Measurements from ENCODE around the gene HMX2. TPM values are rescaled to one million over a fixed set of nuclear protein-coding genes. Genes with fewer than 3 reads are reported as not detected.

The HMX2 gene
- total RNA-seq, 6 experiments from 2014 or later = not detected

DNA sequence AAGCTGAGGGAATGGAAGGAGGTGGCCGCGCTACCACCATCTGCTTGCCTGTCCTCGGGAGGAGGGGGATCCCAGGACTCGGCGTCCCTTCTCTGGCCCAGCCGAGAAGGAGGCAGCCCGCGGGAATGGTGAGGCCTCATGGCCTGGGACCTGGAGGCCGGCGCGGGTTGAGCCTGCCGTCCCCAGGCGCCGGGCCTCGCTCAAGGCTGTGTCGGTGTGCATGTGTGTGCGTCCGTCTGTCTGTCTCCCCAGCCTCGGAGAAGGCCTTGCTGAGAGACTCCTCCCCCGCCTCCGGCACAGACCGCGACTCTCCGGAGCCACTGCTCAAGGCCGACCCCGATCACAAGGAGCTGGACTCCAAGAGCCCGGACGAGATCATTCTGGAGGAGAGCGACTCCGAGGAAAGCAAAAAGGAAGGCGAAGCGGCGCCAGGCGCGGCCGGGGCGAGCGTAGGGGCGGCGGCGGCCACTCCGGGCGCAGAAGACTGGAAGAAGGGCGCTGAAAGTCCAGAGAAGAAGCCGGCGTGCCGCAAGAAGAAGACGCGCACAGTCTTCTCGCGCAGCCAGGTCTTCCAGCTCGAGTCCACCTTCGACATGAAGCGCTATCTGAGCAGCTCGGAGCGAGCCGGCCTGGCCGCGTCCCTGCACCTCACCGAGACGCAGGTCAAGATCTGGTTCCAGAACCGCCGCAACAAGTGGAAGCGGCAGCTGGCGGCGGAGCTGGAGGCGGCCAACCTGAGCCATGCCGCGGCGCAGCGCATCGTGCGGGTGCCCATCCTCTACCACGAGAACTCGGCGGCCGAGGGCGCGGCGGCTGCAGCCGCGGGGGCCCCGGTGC, 10.9 kb upstream of the HMX2 start:
- H3K27me3 ChIP-seq = peaks cover 29 to 78% of the 10 kb centered on the region in 2 donors
- H3K27ac ChIP-seq = no peak overlapping the region
- 0% methylated on average over 7 of the region's 83 CpGs for WGBS (ENCODE audit: insufficient coverage, low coverage, low lambda C conversion rate, missing lambda C conversion rate)
- H3K4me1 ChIP-seq = peaks cover 0 to 54% (median 12%) of the 10 kb centered on the region in 4 donors
- H3K9me3 ChIP-seq = no peaks in the 10 kb centered on the region
- intact Hi-C loops (cut with DNase I) = loop anchor here in 1 of 2 donors (10.0 kb wide), 2 partner anchors 248 to 418 kb away; no protein-coding TSS in a partner anchor
- H3K36me3 ChIP-seq = no peaks in the 10 kb centered on the region
- peak in 2 of 4 donors; percentile 4 to 19 for ATAC-seq
- DNase-seq = peak in 1 of 3 donors; percentile 52
- TF ChIP-seq POLR2A (IDR thresholded peaks at IDR 0.05) = no peak
- TF ChIP-seq, protein P1, sequence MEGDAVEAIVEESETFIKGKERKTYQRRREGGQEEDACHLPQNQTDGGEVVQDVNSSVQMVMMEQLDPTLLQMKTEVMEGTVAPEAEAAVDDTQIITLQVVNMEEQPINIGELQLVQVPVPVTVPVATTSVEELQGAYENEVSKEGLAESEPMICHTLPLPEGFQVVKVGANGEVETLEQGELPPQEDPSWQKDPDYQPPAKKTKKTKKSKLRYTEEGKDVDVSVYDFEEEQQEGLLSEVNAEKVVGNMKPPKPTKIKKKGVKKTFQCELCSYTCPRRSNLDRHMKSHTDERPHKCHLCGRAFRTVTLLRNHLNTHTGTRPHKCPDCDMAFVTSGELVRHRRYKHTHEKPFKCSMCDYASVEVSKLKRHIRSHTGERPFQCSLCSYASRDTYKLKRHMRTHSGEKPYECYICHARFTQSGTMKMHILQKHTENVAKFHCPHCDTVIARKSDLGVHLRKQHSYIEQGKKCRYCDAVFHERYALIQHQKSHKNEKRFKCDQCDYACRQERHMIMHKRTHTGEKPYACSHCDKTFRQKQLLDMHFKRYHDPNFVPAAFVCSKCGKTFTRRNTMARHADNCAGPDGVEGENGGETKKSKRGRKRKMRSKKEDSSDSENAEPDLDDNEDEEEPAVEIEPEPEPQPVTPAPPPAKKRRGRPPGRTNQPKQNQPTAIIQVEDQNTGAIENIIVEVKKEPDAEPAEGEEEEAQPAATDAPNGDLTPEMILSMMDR (IDR thresholded peaks at IDR 0.05) = no peak
- H3K4me3 ChIP-seq = no peak overlapping the region

DNA sequence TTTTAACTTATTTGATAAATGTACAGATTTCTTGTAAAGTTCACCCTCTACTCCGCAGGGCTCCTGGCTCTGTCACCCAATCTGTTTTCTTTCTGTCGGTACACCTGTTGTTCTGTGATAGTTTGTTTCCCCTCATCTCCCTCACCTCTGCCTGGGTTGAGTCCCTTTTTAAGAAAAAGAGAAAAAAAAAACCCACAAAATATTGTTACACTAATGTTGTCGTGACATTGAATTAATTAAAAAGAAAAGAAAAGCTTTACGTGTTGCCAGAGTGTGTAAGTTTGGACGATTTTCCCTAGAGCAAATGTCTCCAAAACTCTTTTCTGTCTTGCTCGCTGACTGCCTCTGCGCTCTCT, 8.8 kb upstream of the HMX2 start:
- no peak for TF ChIP-seq POLR2A (IDR thresholded peaks at IDR 0.05)
- TF ChIP-seq, protein P1 (IDR thresholded peaks at IDR 0.05) = no peak
- WGBS (ENCODE audit: insufficient coverage, low coverage, low lambda C conversion rate, missing lambda C conversion rate) = 7% methylated on average over 7 of the region's 7 CpGs
- H3K36me3 ChIP-seq = no peaks in the 10 kb centered on the region
- H3K4me1 ChIP-seq = peaks cover 0 to 53% (median 12%) of the 10 kb centered on the region in 4 donors
- H3K9me3 ChIP-seq = no peaks in the 10 kb centered on the region
- H3K27me3 ChIP-seq = peaks cover 35 to 85% of the 10 kb centered on the region in 2 donors
- ATAC-seq (no peak), DNase-seq (no peak)
- peak overlapping the region in 1 of 3 donors; percentile 35 for H3K4me3 ChIP-seq
- intact Hi-C loops (cut with DNase I) = loop anchor here in 1 of 2 donors (10.0 kb wide), 2 partner anchors 246 to 416 kb away; no protein-coding TSS in a partner anchor
- H3K27ac ChIP-seq = no peak overlapping the region

DNA sequence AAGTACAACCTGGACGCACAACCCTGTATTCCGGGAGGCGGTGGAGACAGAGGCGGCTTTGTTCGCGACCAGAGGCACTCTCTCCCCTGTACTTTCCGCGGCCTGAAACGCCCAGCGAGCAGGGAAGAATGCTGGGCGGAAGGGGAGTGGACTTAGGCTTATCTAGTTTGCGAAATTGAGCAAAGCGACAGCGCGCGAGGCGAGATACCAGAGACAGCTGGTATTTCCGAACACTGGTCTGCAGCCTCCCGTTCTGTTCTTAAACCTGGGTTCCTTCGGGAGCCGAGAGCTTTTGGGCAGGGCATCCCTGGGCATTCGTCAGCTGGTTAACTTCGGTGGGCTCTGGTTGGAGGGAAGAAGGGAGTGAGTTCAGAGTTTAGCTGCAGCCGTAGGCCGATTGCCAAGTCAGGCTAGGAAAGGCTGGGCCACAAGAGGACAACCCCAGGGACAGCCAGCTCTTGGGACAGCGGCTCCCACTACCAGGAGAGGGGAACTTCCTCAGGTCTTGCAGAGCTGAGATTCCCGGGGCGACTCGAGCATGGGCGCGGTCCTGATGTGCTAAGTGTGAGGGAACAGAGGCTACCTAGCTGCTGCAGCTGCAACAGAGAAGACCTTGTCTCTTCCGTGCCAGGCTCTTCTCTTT, 8.3 kb upstream of the HMX2 start:
- peaks cover 0 to 53% (median 12%) of the 10 kb centered on the region in 4 donors for H3K4me1 ChIP-seq
- WGBS (ENCODE audit: insufficient coverage, low coverage, low lambda C conversion rate, missing lambda C conversion rate) = 1% methylated on average over 10 of the region's 32 CpGs

More for the DNA sequence above, 8.3 kb upstream of the HMX2 start:
- Histone ChIP-seq H3K9me3 (no peaks in the 10 kb centered on the region), H3K4me3 (peak overlapping the region in 1 of 3 donors; percentile 35), H3K27me3 (peaks cover 33 to 83% of the 10 kb centered on the region in 2 donors), H3K36me3 (no peaks in the 10 kb centered on the region), H3K27ac (no peak overlapping the region)
- intact Hi-C loops (cut with DNase I) = loop anchor here (10.0 kb wide), 2 partner anchors 245 to 415 kb away; no protein-coding TSS in a partner anchor
- TF ChIP-seq POLR2A (IDR thresholded peaks at IDR 0.05) = no peak
- TF ChIP-seq, protein P1 (IDR thresholded peaks at IDR 0.05) = no peak
- ATAC-seq = peak; percentile 76 to 89 (median 88)
- peak; percentile 68 to 74 (median 72) for DNase-seq

All from right lobe of liver (tissue), 6 donors.